Vagina (tissue), 2 donors: ENCODE results near the gene KCTD11.

Source experiments
- CTCF ChIP-seq, 3 experiments: fragments of 450-650 bp in 2 of 3; fragments of 200-600 bp in 1 of 3; sonication (generic) in 1 of 3; IDR thresholded peaks; one replicate each; pipeline ENCODE4 v1.5.1; 2017 to 2019; ENCODE audit warnings: antibody characterized with exemption in 3 of 3, mild to moderate bottlenecking in 2 of 3, moderate library complexity in 2 of 3
- POLR2AphosphoS5 ChIP-seq, 2 donors: sonication (generic); formaldehyde crosslinking; IDR thresholded peaks; one replicate each; pipeline ENCODE4 v1.9.0; 2017; ENCODE audit warnings: antibody characterized with exemption in 2 of 2, mild to moderate bottlenecking in 2 of 2, low read depth in 1 of 2; ENCODE audit not compliant: insufficient read depth in 1 of 2

GRCh38 chr17:7369825-7370224 is 17.9 kb downstream of the KCTD11 start:
- TF ChIP-seq CTCF (IDR thresholded peaks at IDR 0.05), result no peak
- no peak for TF ChIP-seq POLR2AphosphoS5 (IDR thresholded peaks at IDR 0.05; ENCODE audit: insufficient read depth in 1 of 2, low read depth in 1 of 2)
